ENCODE measurements around the gene ULBP3.

Gene ULBP3

GRCh38 chr6:150093397-150093796 is 24.5 kb upstream of the ULBP3 start:
- Histone ChIP-seq H3K36me3 (ENCODE audit: control insufficient read depth, insufficient read depth, low read length, severe bottlenecking) (no peaks in the 10 kb centered on the region), H3K9me3 (ENCODE audit: control insufficient read depth, low read length) (no peaks in the 10 kb centered on the region), H3K27me3 (replicated peaks; ENCODE audit: control insufficient read depth, insufficient read depth, low read length) (peaks cover 70% of the 10 kb centered on the region), H3K9ac (ENCODE audit: low read length) (no peak overlapping the region), H3K4me3 (ENCODE audit: low read length) (no peak overlapping the region), H3K4me1 (ENCODE audit: control insufficient read depth, insufficient read depth, low read length) (no peaks in the 10 kb centered on the region)
- no peak for DNase-seq (ENCODE audit: low read depth)

- Histone ChIP-seq H3K9ac (ENCODE audit: low read length) (no peak overlapping the region), H3K4me1 (ENCODE audit: control insufficient read depth, insufficient read depth, low read length) (no peaks in the 10 kb centered on the region), H3K36me3 (ENCODE audit: control insufficient read depth, insufficient read depth, low read length, severe bottlenecking) (no peaks in the 10 kb centered on the region), H3K4me3 (ENCODE audit: low read length) (no peak overlapping the region), H3K9me3 (ENCODE audit: control insufficient read depth, low read length) (no peaks in the 10 kb centered on the region), H3K27me3 (replicated peaks; ENCODE audit: control insufficient read depth, insufficient read depth, low read length) (peaks cover 69% of the 10 kb centered on the region)
- DNase-seq (ENCODE audit: low read depth), result peak; percentile 47
These were observed 22.6 kb upstream of the ULBP3 start for GRCh38 chr6:150091476-150091875.

- Histone ChIP-seq H3K4me1 (ENCODE audit: control insufficient read depth, insufficient read depth, low read length) (no peaks in the 10 kb centered on the region), H3K9me3 (ENCODE audit: control insufficient read depth, low read length) (no peaks in the 10 kb centered on the region), H3K36me3 (ENCODE audit: control insufficient read depth, insufficient read depth, low read length, severe bottlenecking) (no peaks in the 10 kb centered on the region), H3K9ac (ENCODE audit: low read length) (no peak overlapping the region), H3K27me3 (replicated peaks; ENCODE audit: control insufficient read depth, insufficient read depth, low read length) (peaks cover 64% of the 10 kb centered on the region), H3K4me3 (ENCODE audit: low read length) (no peak overlapping the region)
- DNase-seq (ENCODE audit: low read depth), result no peak
These were observed 21.4 kb upstream of the ULBP3 start for GRCh38 chr6:150090328-150090727.

- Histone ChIP-seq H3K4me1 (ENCODE audit: control insufficient read depth, insufficient read depth, low read length) (no peaks in the 10 kb centered on the region), H3K4me3 (ENCODE audit: low read length) (no peak overlapping the region), H3K36me3 (ENCODE audit: control insufficient read depth, insufficient read depth, low read length, severe bottlenecking) (no peaks in the 10 kb centered on the region), H3K9me3 (ENCODE audit: control insufficient read depth, low read length) (no peaks in the 10 kb centered on the region), H3K9ac (ENCODE audit: low read length) (no peak overlapping the region), H3K27me3 (replicated peaks; ENCODE audit: control insufficient read depth, insufficient read depth, low read length) (peaks cover 67% of the 10 kb centered on the region)
- DNase-seq (ENCODE audit: low read depth), result no peak
These were observed 19.7 kb upstream of the ULBP3 start for GRCh38 chr6:150088481-150089154.

GRCh38 chr6:150087336-150087735 is 18.4 kb upstream of the ULBP3 start:
- Histone ChIP-seq H3K27me3 (replicated peaks; ENCODE audit: control insufficient read depth, insufficient read depth, low read length) (peaks cover 68% of the 10 kb centered on the region), H3K4me1 (ENCODE audit: control insufficient read depth, insufficient read depth, low read length) (no peaks in the 10 kb centered on the region)

GRCh38 chr6:150086026-150086425 is 17.1 kb upstream of the ULBP3 start:
- H3K27me3 ChIP-seq (replicated peaks; ENCODE audit: control insufficient read depth, insufficient read depth, low read length), result peaks cover 67% of the 10 kb centered on the region
- H3K4me1 ChIP-seq (ENCODE audit: control insufficient read depth, insufficient read depth, low read length), result no peaks in the 10 kb centered on the region
- no peak overlapping the region for H3K9ac ChIP-seq (ENCODE audit: low read length)
- DNase-seq (ENCODE audit: low read depth), result no peak
- no peaks in the 10 kb centered on the region for H3K36me3 ChIP-seq (ENCODE audit: control insufficient read depth, insufficient read depth, low read length, severe bottlenecking)
- no peaks in the 10 kb centered on the region for H3K9me3 ChIP-seq (ENCODE audit: control insufficient read depth, low read length)
- no peak overlapping the region for H3K4me3 ChIP-seq (ENCODE audit: low read length)

More at GRCh38 chr6:150087336-150087735, 18.4 kb upstream of the ULBP3 start:
- no peaks in the 10 kb centered on the region for H3K36me3 ChIP-seq (ENCODE audit: control insufficient read depth, insufficient read depth, low read length, severe bottlenecking)
- no peak for DNase-seq (ENCODE audit: low read depth)
- no peak overlapping the region for H3K4me3 ChIP-seq (ENCODE audit: low read length)
- no peaks in the 10 kb centered on the region for H3K9me3 ChIP-seq (ENCODE audit: control insufficient read depth, low read length)
- no peak overlapping the region for H3K9ac ChIP-seq (ENCODE audit: low read length)

- Histone ChIP-seq H3K27me3 (replicated peaks; ENCODE audit: control insufficient read depth, insufficient read depth, low read length) (peaks cover 55% of the 10 kb centered on the region), H3K9ac (ENCODE audit: low read length) (no peak overlapping the region), H3K4me3 (ENCODE audit: low read length) (no peak overlapping the region), H3K4me1 (ENCODE audit: control insufficient read depth, insufficient read depth, low read length) (no peaks in the 10 kb centered on the region), H3K9me3 (ENCODE audit: control insufficient read depth, low read length) (no peaks in the 10 kb centered on the region), H3K36me3 (ENCODE audit: control insufficient read depth, insufficient read depth, low read length, severe bottlenecking) (no peaks in the 10 kb centered on the region)
- no peak for DNase-seq (ENCODE audit: low read depth)
These were observed 15.5 kb upstream of the ULBP3 start for GRCh38 chr6:150084426-150084825.

GRCh38 chr6:150083839-150084238 is 14.9 kb upstream of the ULBP3 start:
- no peaks in the 10 kb centered on the region for H3K9me3 ChIP-seq (ENCODE audit: control insufficient read depth, low read length)
- H3K4me3 ChIP-seq (ENCODE audit: low read length), result no peak overlapping the region
- H3K36me3 ChIP-seq (ENCODE audit: control insufficient read depth, insufficient read depth, low read length, severe bottlenecking), result no peaks in the 10 kb centered on the region
- no peak overlapping the region for H3K9ac ChIP-seq (ENCODE audit: low read length)
- H3K4me1 ChIP-seq (ENCODE audit: control insufficient read depth, insufficient read depth, low read length), result no peaks in the 10 kb centered on the region
- DNase-seq (ENCODE audit: low read depth), result no peak
- H3K27me3 ChIP-seq (replicated peaks; ENCODE audit: control insufficient read depth, insufficient read depth, low read length), result peaks cover 49% of the 10 kb centered on the region

- Histone ChIP-seq H3K9me3 (ENCODE audit: control insufficient read depth, low read length) (no peaks in the 10 kb centered on the region), H3K4me3 (ENCODE audit: low read length) (no peak overlapping the region), H3K9ac (ENCODE audit: low read length) (no peak overlapping the region), H3K36me3 (ENCODE audit: control insufficient read depth, insufficient read depth, low read length, severe bottlenecking) (no peaks in the 10 kb centered on the region), H3K4me1 (ENCODE audit: control insufficient read depth, insufficient read depth, low read length) (no peaks in the 10 kb centered on the region), H3K27me3 (replicated peaks; ENCODE audit: control insufficient read depth, insufficient read depth, low read length) (peaks cover 37% of the 10 kb centered on the region)
- no peak for DNase-seq (ENCODE audit: low read depth)
These were observed 12.8 kb upstream of the ULBP3 start for GRCh38 chr6:150081702-150082101.

- Histone ChIP-seq H3K4me1 (ENCODE audit: control insufficient read depth, insufficient read depth, low read length) (no peaks in the 10 kb centered on the region), H3K36me3 (ENCODE audit: control insufficient read depth, insufficient read depth, low read length, severe bottlenecking) (no peaks in the 10 kb centered on the region), H3K27me3 (replicated peaks; ENCODE audit: control insufficient read depth, insufficient read depth, low read length) (peaks cover 22% of the 10 kb centered on the region), H3K9me3 (ENCODE audit: control insufficient read depth, low read length) (no peaks in the 10 kb centered on the region), H3K4me3 (ENCODE audit: low read length) (no peak overlapping the region), H3K9ac (ENCODE audit: low read length) (no peak overlapping the region)
- DNase-seq (ENCODE audit: low read depth), result no peak
These were observed 10.7 kb upstream of the ULBP3 start for GRCh38 chr6:150079604-150080003.

GRCh38 chr6:150078788-150079187 is 9.9 kb upstream of the ULBP3 start:
- H3K4me1 ChIP-seq (ENCODE audit: control insufficient read depth, insufficient read depth, low read length), result no peaks in the 10 kb centered on the region
- no peak overlapping the region for H3K4me3 ChIP-seq (ENCODE audit: low read length)
- H3K9ac ChIP-seq (ENCODE audit: low read length), result no peak overlapping the region
- no peaks in the 10 kb centered on the region for H3K9me3 ChIP-seq (ENCODE audit: control insufficient read depth, low read length)
- no peaks in the 10 kb centered on the region for H3K36me3 ChIP-seq (ENCODE audit: control insufficient read depth, insufficient read depth, low read length, severe bottlenecking)
- DNase-seq (ENCODE audit: low read depth), result no peak
- peaks cover 15% of the 10 kb centered on the region for H3K27me3 ChIP-seq (replicated peaks; ENCODE audit: control insufficient read depth, insufficient read depth, low read length)

All from adipocyte (in vitro differentiated cells).